PFSK-1 (cell line): ENCODE measurements around the gene CCNB1.

Source experiments
- SIN3A ChIP-seq: IDR thresholded peaks from 2 replicates; pipeline ENCODE4 v1.6.1; 2012; ENCODE audit warnings: mild to moderate bottlenecking, low read length, moderate library complexity, borderline replicate concordance; ENCODE audit not compliant: insufficient read depth
- TAF1 ChIP-seq: IDR thresholded peaks from 2 replicates; pipeline ENCODE4 v1.6.1; 2012; ENCODE audit warnings: low read length, control low read depth, borderline replicate concordance; ENCODE audit not compliant: insufficient read depth
- TF ChIP-seq, protein P1 (sequence below), 2 experiments: IDR thresholded peaks; 2 replicates each; pipeline versions ENCODE4 v1.6.1 to v1.8.0; 2011 to 2012; ENCODE audit warnings: low read depth in 2 of 2, low read length in 2 of 2, control low read depth in 1 of 2, inconsistent platforms in 1 of 2, mild to moderate bottlenecking in 1 of 2, moderate library complexity in 1 of 2; ENCODE audit not compliant: insufficient read depth in 1 of 2

DNA sequence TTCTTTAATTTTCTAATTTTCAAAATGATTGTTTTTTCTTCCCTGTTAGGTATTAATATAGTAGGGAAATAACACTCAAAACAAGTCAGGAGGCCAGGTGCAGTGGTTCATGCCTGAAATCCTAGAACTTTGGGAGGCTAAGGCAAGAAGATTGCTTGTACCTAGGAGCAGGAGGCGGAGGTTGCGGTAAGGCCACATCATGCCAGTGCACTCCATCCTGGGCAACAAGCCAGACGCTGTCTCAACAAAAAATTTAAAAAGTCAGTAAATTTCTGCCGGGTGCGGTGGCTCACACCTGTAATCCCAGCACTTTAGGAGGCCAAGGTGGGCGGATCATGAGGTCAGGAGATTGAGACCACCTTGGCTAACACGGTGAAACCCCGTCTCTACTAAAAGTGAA lies 57.6 kb downstream of the CCNB1 start:
- no peak for TF ChIP-seq TAF1
- TF ChIP-seq SIN3A = no peak
- TF ChIP-seq, protein P1, sequence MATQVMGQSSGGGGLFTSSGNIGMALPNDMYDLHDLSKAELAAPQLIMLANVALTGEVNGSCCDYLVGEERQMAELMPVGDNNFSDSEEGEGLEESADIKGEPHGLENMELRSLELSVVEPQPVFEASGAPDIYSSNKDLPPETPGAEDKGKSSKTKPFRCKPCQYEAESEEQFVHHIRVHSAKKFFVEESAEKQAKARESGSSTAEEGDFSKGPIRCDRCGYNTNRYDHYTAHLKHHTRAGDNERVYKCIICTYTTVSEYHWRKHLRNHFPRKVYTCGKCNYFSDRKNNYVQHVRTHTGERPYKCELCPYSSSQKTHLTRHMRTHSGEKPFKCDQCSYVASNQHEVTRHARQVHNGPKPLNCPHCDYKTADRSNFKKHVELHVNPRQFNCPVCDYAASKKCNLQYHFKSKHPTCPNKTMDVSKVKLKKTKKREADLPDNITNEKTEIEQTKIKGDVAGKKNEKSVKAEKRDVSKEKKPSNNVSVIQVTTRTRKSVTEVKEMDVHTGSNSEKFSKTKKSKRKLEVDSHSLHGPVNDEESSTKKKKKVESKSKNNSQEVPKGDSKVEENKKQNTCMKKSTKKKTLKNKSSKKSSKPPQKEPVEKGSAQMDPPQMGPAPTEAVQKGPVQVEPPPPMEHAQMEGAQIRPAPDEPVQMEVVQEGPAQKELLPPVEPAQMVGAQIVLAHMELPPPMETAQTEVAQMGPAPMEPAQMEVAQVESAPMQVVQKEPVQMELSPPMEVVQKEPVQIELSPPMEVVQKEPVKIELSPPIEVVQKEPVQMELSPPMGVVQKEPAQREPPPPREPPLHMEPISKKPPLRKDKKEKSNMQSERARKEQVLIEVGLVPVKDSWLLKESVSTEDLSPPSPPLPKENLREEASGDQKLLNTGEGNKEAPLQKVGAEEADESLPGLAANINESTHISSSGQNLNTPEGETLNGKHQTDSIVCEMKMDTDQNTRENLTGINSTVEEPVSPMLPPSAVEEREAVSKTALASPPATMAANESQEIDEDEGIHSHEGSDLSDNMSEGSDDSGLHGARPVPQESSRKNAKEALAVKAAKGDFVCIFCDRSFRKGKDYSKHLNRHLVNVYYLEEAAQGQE (IDR thresholded peaks at IDR 0.05; ENCODE audit: insufficient read depth in 1 of 2, low read depth in 2 of 2, low read length in 2 of 2) = no peak
